MM.1S (cell line): ENCODE measurements around the gene ISCU.

Source experiments
- EZH2 ChIP-seq: fragments of 300-600 bp; sonication (generic); optimal IDR thresholded peaks from 2 replicates; pipeline ENCODE3; 2017; ENCODE audit warnings: low read depth, mild to moderate bottlenecking, antibody characterized with exemption, low read length, mixed read lengths
- EZH2phosphoT487 ChIP-seq: fragments of 300-600 bp; sonication (generic); IDR thresholded peaks from 2 replicates; pipeline ENCODE4 v1.6.1; 2018; ENCODE audit warnings: antibody characterized with exemption, low read length
- TF ChIP-seq, protein P1 (sequence below): fragments of 300-600 bp; sonication (generic); IDR thresholded peaks from 2 replicates; pipeline ENCODE4 v1.5.1; 2016; ENCODE audit warnings: antibody characterized with exemption, low read length, mixed read lengths

- TF ChIP-seq, protein P1, sequence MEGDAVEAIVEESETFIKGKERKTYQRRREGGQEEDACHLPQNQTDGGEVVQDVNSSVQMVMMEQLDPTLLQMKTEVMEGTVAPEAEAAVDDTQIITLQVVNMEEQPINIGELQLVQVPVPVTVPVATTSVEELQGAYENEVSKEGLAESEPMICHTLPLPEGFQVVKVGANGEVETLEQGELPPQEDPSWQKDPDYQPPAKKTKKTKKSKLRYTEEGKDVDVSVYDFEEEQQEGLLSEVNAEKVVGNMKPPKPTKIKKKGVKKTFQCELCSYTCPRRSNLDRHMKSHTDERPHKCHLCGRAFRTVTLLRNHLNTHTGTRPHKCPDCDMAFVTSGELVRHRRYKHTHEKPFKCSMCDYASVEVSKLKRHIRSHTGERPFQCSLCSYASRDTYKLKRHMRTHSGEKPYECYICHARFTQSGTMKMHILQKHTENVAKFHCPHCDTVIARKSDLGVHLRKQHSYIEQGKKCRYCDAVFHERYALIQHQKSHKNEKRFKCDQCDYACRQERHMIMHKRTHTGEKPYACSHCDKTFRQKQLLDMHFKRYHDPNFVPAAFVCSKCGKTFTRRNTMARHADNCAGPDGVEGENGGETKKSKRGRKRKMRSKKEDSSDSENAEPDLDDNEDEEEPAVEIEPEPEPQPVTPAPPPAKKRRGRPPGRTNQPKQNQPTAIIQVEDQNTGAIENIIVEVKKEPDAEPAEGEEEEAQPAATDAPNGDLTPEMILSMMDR, result no peak
- no peak for TF ChIP-seq EZH2phosphoT487
- no peak for TF ChIP-seq EZH2
Observed at GRCh38 chr12:108560321-108560721, 2.1 kb upstream of the ISCU start.
